Pancreas (tissue), 10 donors: ENCODE measurements around the gene CYP11A1. TPM values are rescaled to one million over a fixed set of nuclear protein-coding genes. Genes with fewer than 3 reads are reported as not detected.

Experiments
- ATAC-seq, 4 donors: fragments of 200-7000 bp; cut with Tn5 transposase; one replicate each; pipeline versions ENCODE4 v1.8.0 to v1.9.1; 2020; ENCODE audit warnings: mild to moderate bottlenecking in 4 of 4, moderate library complexity in 4 of 4
- DNase-seq, 6 donors: peaks; one replicate each; pipeline ENCODE4 v3.0.0-alpha.2; 2020
- FAIRE-seq: peaks from 2 replicates; lab custom pipeline; 2012; peaks lifted over from hg19 to GRCh38; lab: Jason Lieb, UNC
- H3K27ac ChIP-seq, 4 donors: fragments of 200-600 bp; sonication (generic); 1 replicate in 3 of 4; 2 replicates in 1 of 4; pipeline versions ENCODE4 v1.5.0 to v1.8.0; 2020
- H3K27me3 ChIP-seq, 4 donors: fragments of 200-600 bp; one replicate each; pipeline ENCODE4 v1.8.0; 2021
- H3K36me3 ChIP-seq, 3 donors: fragments of 200-600 bp; sonication (generic) in 1 of 3; one replicate each; pipeline versions ENCODE4 v1.5.0 to v1.8.0; 2020 to 2021
- H3K4me1 ChIP-seq, 3 donors: fragments of 200-600 bp; one replicate each; pipeline ENCODE4 v1.8.0; 2021
- H3K4me3 ChIP-seq, 4 donors: fragments of 200-600 bp; sonication (generic) in 2 of 4; one replicate each; pipeline versions ENCODE4 v1.5.0 to v1.8.0; 2020 to 2021
- H3K9me3 ChIP-seq, 4 donors: fragments of 200-600 bp; one replicate each; pipeline ENCODE4 v1.8.0; 2021
- CTCF ChIP-seq, 4 donors: fragments of 200-600 bp; sonication (generic) in 3 of 4; IDR thresholded peaks; one replicate each; pipeline versions ENCODE4 v1.5.0 to v1.8.0; 2021; ENCODE audit warnings: antibody characterized with exemption in 4 of 4
- WGBS, 2 donors: extraction: QIAGEN DNeasy Blood & Tissue Kit; methylation state at CpG; one replicate each; pipeline ENCODE4 v1.1.7; 2013; 5-methylcytosine and 5-hydroxymethylcytosine counted together
- intact Hi-C, 3 donors: fragments of 100-400 bp; cut with DNase I; formaldehyde crosslinking; loops; one replicate each; pipeline versions ENCODE4 v1.11.1 to v1.14.2; 2022
- polyA plus RNA-seq, 2 donors: library from polyadenylated mRNA; stranded (reverse); fragments of 200-250 nt; gene quantifications; one replicate each; pipeline ENCODE4 v1.2.3, GENCODE V29; 2013
- total RNA-seq, 6 donors: library from RNA; stranded (reverse); fragmentation: NEBNext Ultra II Directional in 4 of 6; extraction: Animal tissue kit (Norgen Biotek cat#: 25700) in 4 of 6; gene quantifications; one replicate each; pipeline versions ENCODE4 v1.2.1 to v1.2.4, GENCODE V29; 2021 to 2023
- donor health status: healthy with polysubstance abuse.
- donor health status: DM: no; HTN: no; CAD: no; lungs with moderate emphysema.
- donor health status: DM: no; HTN: no; CAD: no.
- donor health status: control.
- donor health status: control.
- donor health status: Bipolar disorder and iron deficiency.
- donor health status: DM: yes; HTN: yes; CAD: no.
- donor health status: DM: no; HTN: no; CAD: no.
- donor health status: DM: no; HTN: no; CAD: no.
- donor health status: DM: yes; HTN: yes; CAD: no.

The CYP11A1 gene
- total and polyA plus RNA-seq, 8 donors = 0.09 to 0.66 (median 0.28) TPM; not detected in 3

- TF ChIP-seq CTCF (IDR thresholded peaks at IDR 0.05) = no peak
- no peaks in the 10 kb centered on the region for H3K9me3 ChIP-seq
- intact Hi-C loops = no loop called here
- no peaks in the 10 kb centered on the region for H3K27me3 ChIP-seq
- FAIRE-seq (no peak), DNase-seq (no peak), ATAC-seq (no peak)
- no peak overlapping the region for H3K4me3 ChIP-seq
- no peaks in the 10 kb centered on the region for H3K36me3 ChIP-seq
- no peak overlapping the region for H3K27ac ChIP-seq
- 69 to 73% methylated on average over 7 of the region's 7 CpGs for WGBS, 2 donors
- no peaks in the 10 kb centered on the region for H3K4me1 ChIP-seq
Observed at GRCh38 chr15:74409225-74409624, 41.8 kb upstream of the CYP11A1 start.

GRCh38 chr15:74408815-74409214 is 41.4 kb upstream of the CYP11A1 start:
- no peak for FAIRE-seq
- Histone ChIP-seq H3K36me3 (no peaks in the 10 kb centered on the region), H3K27ac (no peak overlapping the region), H3K9me3 (no peaks in the 10 kb centered on the region), H3K4me1 (no peaks in the 10 kb centered on the region), H3K4me3 (no peak overlapping the region), H3K27me3 (no peaks in the 10 kb centered on the region)
- intact Hi-C loops = no loop called here
- WGBS, 2 donors = 64 to 73% methylated on average over 7 of the region's 7 CpGs
- DNase-seq = no peak
- no peak for ATAC-seq
- no peak for TF ChIP-seq CTCF (IDR thresholded peaks at IDR 0.05)

- H3K27me3 ChIP-seq = no peaks in the 10 kb centered on the region
- H3K36me3 ChIP-seq = no peaks in the 10 kb centered on the region
- H3K27ac ChIP-seq = no peak overlapping the region
- intact Hi-C loops = no loop called here
- no peaks in the 10 kb centered on the region for H3K9me3 ChIP-seq
- H3K4me3 ChIP-seq = no peak overlapping the region
- ATAC-seq = no peak
- TF ChIP-seq CTCF (IDR thresholded peaks at IDR 0.05) = no peak
- DNase-seq = no peak
- 56 to 80% methylated on average over 2 of the region's 2 CpGs for WGBS, 2 donors
- no peaks in the 10 kb centered on the region for H3K4me1 ChIP-seq
- FAIRE-seq = no peak
Observed at GRCh38 chr15:74408385-74408784, 40.9 kb upstream of the CYP11A1 start.

GRCh38 chr15:74406992-74407705 is 39.7 kb upstream of the CYP11A1 start:
- WGBS, 2 donors = 41 to 44% methylated on average over 11 to 12 of the region's 12 CpGs
- H3K4me1 ChIP-seq = no peaks in the 10 kb centered on the region

More at GRCh38 chr15:74406992-74407705, 39.7 kb upstream of the CYP11A1 start:
- H3K36me3 ChIP-seq = no peaks in the 10 kb centered on the region
- H3K27me3 ChIP-seq = no peaks in the 10 kb centered on the region
- no peaks in the 10 kb centered on the region for H3K9me3 ChIP-seq
- H3K27ac ChIP-seq = no peak overlapping the region
- ATAC-seq (peak in 1 of 4 donors; percentile 47), FAIRE-seq (no peak), DNase-seq (no peak)
- no peak overlapping the region for H3K4me3 ChIP-seq
- intact Hi-C loops = no loop called here
- no peak for TF ChIP-seq CTCF (IDR thresholded peaks at IDR 0.05)
